Heart right ventricle (tissue), 16 donors: ENCODE data around the gene ABCC4. TPM values are rescaled to one million over a fixed set of nuclear protein-coding genes. Genes with fewer than 3 reads are reported as not detected.

Source experiments
- ATAC-seq, 8 donors: fragments of 200-7000 bp; cut with Tn5 transposase; one replicate each; pipeline ENCODE4 v1.9.1; 2020; ENCODE audit warnings: mild to moderate bottlenecking in 8 of 8, moderate library complexity in 8 of 8, moderate number of reproducible peaks in 1 of 8
- DNase-seq, 2 donors: peaks; one replicate each; pipeline ENCODE4 v3.0.0-alpha.2; 2020
- H3K27ac ChIP-seq, 10 donors: fragments of 200-600 bp; sonication (generic) in 2 of 10; one replicate each; pipeline versions ENCODE4 v1.5.0 to v1.8.0; 2020 to 2022; ENCODE audit warnings: mild to moderate bottlenecking in 3 of 10
- H3K27me3 ChIP-seq, 7 donors: fragments of 200-600 bp; one replicate each; pipeline ENCODE4 v1.8.0; 2021 to 2022; ENCODE audit warnings: mild to moderate bottlenecking in 2 of 7
- H3K36me3 ChIP-seq, 9 donors: fragments of 200-600 bp; sonication (generic) in 1 of 9; one replicate each; pipeline versions ENCODE4 v1.5.0 to v1.8.0; 2020 to 2022; ENCODE audit warnings: mild to moderate bottlenecking in 2 of 9
- H3K4me1 ChIP-seq, 9 donors: fragments of 200-600 bp; sonication (generic) in 1 of 9; one replicate each; pipeline versions ENCODE4 v1.5.0 to v1.8.0; 2020 to 2022; ENCODE audit warnings: mild to moderate bottlenecking in 4 of 9
- H3K4me3 ChIP-seq, 10 donors: fragments of 200-600 bp; sonication (generic) in 2 of 10; one replicate each; pipeline versions ENCODE4 v1.5.0 to v1.8.0; 2020 to 2022; ENCODE audit warnings: mild to moderate bottlenecking in 7 of 10, moderate library complexity in 2 of 10
- H3K9me3 ChIP-seq, 11 donors: fragments of 200-600 bp in 10 of 11; sonication (generic) in 2 of 11; one replicate each; pipeline versions ENCODE4 v1.5.0 to v1.8.0; 2013 to 2022; ENCODE audit warnings: mild to moderate bottlenecking in 2 of 11, control low read depth in 1 of 11, moderate library complexity in 1 of 11
- WGBS, 2 donors: extraction: QIAGEN DNeasy Blood & Tissue Kit; methylation state at CpG; one replicate each; pipeline ENCODE4 v1.1.7; 2013; ENCODE audit warnings: inconsistent platforms in 1 of 2; 5-methylcytosine and 5-hydroxymethylcytosine counted together
- intact Hi-C, 10 donors: fragments of 100-400 bp; cut with DNase I; formaldehyde crosslinking; loops; one replicate each; pipeline versions ENCODE4 v1.11.1 to v1.14.2; 2022
- polyA plus RNA-seq, 2 donors: library from polyadenylated mRNA; stranded (reverse); fragments of 200-250 nt; gene quantifications; one replicate each; pipeline ENCODE4 v1.2.3, GENCODE V29; 2013
- total RNA-seq, 10 donors: library from RNA; stranded (reverse); fragmentation: NEBNext Ultra II Directional in 3 of 10; extraction: Animal tissue kit (Norgen Biotek cat#: 25700) in 3 of 10; gene quantifications; one replicate each; pipeline versions ENCODE4 v1.2.1 to v1.2.4, GENCODE V29; 2021 to 2023
- TF ChIP-seq, protein P1 (sequence below), 9 donors: fragments of 200-600 bp; sonication (generic) in 2 of 9; IDR thresholded peaks; one replicate each; pipeline versions ENCODE4 v1.5.0 to v1.8.0; 2021 to 2022; ENCODE audit warnings: antibody characterized with exemption in 9 of 9, mild to moderate bottlenecking in 5 of 9, moderate library complexity in 1 of 9
- donor health status: Arrhythmogenic right ventricular cardiomyopathy.
- donor health status: ischemic (EF 13 %, LVEDD 7.1; RV severe dilation, severe dysfunction).
- donor health status: healthy with polysubstance abuse.
- donor health status: DM: no; HTN: yes; CAD: no.
- donor health status: DM: no; HTN: no; CAD: no.
- donor health status: ischemic (EF 25% LVEDD 6.9; RV normal size, moderate dysfunction).
- donor health status: ischemic (EF 25% LVEDD 5.7; RV mildly dilated, moderate dysfunction).
- donor health status: healthy.
- donor health status: DM: yes; HTN: yes; CAD: no.
- donor health status: Ischemic cardiomyopathy.
- donor health status: ischemic (EF 35%, LVEDD 5.7; RV mildly dilated, moderate dysfunction).
- donor health status: nonischemic (EF 11% LVEDD 7.7; RV severe dilation, severe dysfunction).
- donor health status: DM: yes; HTN: yes; CAD: no.
- donor health status: PGD.
- donor health status: ischemic (EF 29% LVEDD 5.4; RV normal size, mild dysfunction).
- donor health status: nonischemic (EF 23%, LVEDD 6.1; RV moderate dilation, normal function).

ABCC4 gene
- total and polyA plus RNA-seq, 12 donors, result 1.1 to 6.7 (median 3.9) TPM

- Histone ChIP-seq H3K36me3 (peaks cover 0 to 5% (median 0%) of the 10 kb centered on the region in 9 donors), H3K9me3 (no peaks in the 10 kb centered on the region), H3K4me3 (no peak overlapping the region), H3K27ac (no peak overlapping the region), H3K27me3 (no peaks in the 10 kb centered on the region), H3K4me1 (peaks cover 0 to 5% (median 0%) of the 10 kb centered on the region in 9 donors)
- no peak for DNase-seq
- TF ChIP-seq, protein P1, sequence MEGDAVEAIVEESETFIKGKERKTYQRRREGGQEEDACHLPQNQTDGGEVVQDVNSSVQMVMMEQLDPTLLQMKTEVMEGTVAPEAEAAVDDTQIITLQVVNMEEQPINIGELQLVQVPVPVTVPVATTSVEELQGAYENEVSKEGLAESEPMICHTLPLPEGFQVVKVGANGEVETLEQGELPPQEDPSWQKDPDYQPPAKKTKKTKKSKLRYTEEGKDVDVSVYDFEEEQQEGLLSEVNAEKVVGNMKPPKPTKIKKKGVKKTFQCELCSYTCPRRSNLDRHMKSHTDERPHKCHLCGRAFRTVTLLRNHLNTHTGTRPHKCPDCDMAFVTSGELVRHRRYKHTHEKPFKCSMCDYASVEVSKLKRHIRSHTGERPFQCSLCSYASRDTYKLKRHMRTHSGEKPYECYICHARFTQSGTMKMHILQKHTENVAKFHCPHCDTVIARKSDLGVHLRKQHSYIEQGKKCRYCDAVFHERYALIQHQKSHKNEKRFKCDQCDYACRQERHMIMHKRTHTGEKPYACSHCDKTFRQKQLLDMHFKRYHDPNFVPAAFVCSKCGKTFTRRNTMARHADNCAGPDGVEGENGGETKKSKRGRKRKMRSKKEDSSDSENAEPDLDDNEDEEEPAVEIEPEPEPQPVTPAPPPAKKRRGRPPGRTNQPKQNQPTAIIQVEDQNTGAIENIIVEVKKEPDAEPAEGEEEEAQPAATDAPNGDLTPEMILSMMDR (IDR thresholded peaks at IDR 0.05), result no peak
- 74 to 80% methylated on average over 3 of the region's 3 CpGs for WGBS, 2 donors
- no peak for ATAC-seq
- intact Hi-C loops, result no loop called here
These were observed 66.0 kb downstream of the ABCC4 start for GRCh38 chr13:95235199-95235756.

- no peaks in the 10 kb centered on the region for H3K27me3 ChIP-seq
- H3K9me3 ChIP-seq, result no peaks in the 10 kb centered on the region
- no peak overlapping the region for H3K27ac ChIP-seq
- DNase-seq (no peak), ATAC-seq (no peak)
- no peak overlapping the region for H3K4me3 ChIP-seq
- peaks cover 0 to 5% (median 0%) of the 10 kb centered on the region in 9 donors for H3K36me3 ChIP-seq
- H3K4me1 ChIP-seq, result peaks cover 0 to 2% (median 0%) of the 10 kb centered on the region in 9 donors
- TF ChIP-seq, protein P1 (IDR thresholded peaks at IDR 0.05), result no peak
- intact Hi-C loops, result no loop called here
- 85% methylated on average over 2 of the region's 2 CpGs for WGBS, 2 donors
These were observed 67.0 kb downstream of the ABCC4 start for GRCh38 chr13:95234242-95234641.

- WGBS, 2 donors, result 79 to 85% methylated on average over 4 of the region's 4 CpGs
- H3K9me3 ChIP-seq, result no peaks in the 10 kb centered on the region
- ATAC-seq (no peak), DNase-seq (no peak)
- H3K4me3 ChIP-seq, result no peak overlapping the region
- H3K4me1 ChIP-seq, result no peaks in the 10 kb centered on the region
- TF ChIP-seq, protein P1 (IDR thresholded peaks at IDR 0.05), result no peak
- no peak overlapping the region for H3K27ac ChIP-seq
- intact Hi-C loops, result no loop called here
- no peaks in the 10 kb centered on the region for H3K27me3 ChIP-seq
- H3K36me3 ChIP-seq, result peaks cover 0 to 5% (median 0%) of the 10 kb centered on the region in 9 donors
These were observed 68.1 kb downstream of the ABCC4 start for GRCh38 chr13:95233026-95233635.

- WGBS, 2 donors, result 80 to 82% methylated on average over 9 of the region's 9 CpGs
- DNase-seq, result no peak
- TF ChIP-seq, protein P1 (IDR thresholded peaks at IDR 0.05), result no peak
- H3K27ac ChIP-seq, result no peak overlapping the region
- H3K36me3 ChIP-seq, result peaks cover 0 to 5% (median 0%) of the 10 kb centered on the region in 9 donors
- no peaks in the 10 kb centered on the region for H3K27me3 ChIP-seq
- H3K9me3 ChIP-seq, result no peaks in the 10 kb centered on the region
- intact Hi-C loops, result no loop called here
- no peak for ATAC-seq
- H3K4me3 ChIP-seq, result no peak overlapping the region
- H3K4me1 ChIP-seq, result peaks cover 0 to 17% (median 0%) of the 10 kb centered on the region in 9 donors
These were observed 69.9 kb downstream of the ABCC4 start for GRCh38 chr13:95231393-95231792.
